Testis (tissue), 2 donors: ENCODE measurements around the gene SMO.

Experiments
- CTCF ChIP-seq, 3 experiments: fragments of 450-650 bp in 2 of 3; fragments of 200-600 bp in 1 of 3; sonication (generic) in 1 of 3; IDR thresholded peaks; one replicate each; pipeline ENCODE4 v1.5.1; 2016 to 2019; ENCODE audit warnings: antibody characterized with exemption in 3 of 3, mild to moderate bottlenecking in 2 of 3, moderate library complexity in 1 of 3
- POLR2A ChIP-seq: fragments of 450-650 bp; IDR thresholded peaks from one replicate; pipeline ENCODE4 v1.6.1; 2017; ENCODE audit warnings: antibody characterized with exemption, mild to moderate bottlenecking, moderate library complexity

GRCh38 chr7:129199406-129199805 is 11.0 kb downstream of the SMO start:
- TF ChIP-seq POLR2A (no peak), CTCF (IDR thresholded peaks at IDR 0.05) (no peak)
